HL-60/S4 treated with retinoic acid at 250 ng/mL for 4 days and 3 days (cell line): ENCODE data around the gene IGSF3.

Experiments
- in situ Hi-C: fragments of 300-500 bp; cut with MboI; formaldehyde crosslinking; loops from 2 replicates; pipeline ENCODE4 v1.7.0; 2022; ENCODE audit warnings: low sequenced_read_pairs

IGSF3 gene

GRCh38 chr1:116533429-116533820, 134.1 kb downstream of the IGSF3 start:
- in situ Hi-C loops, result no loop called here

GRCh38 chr1:116532671-116533428, 134.7 kb downstream of the IGSF3 start:
- in situ Hi-C loops, result no loop called here

GRCh38 chr1:116531917-116532316, 135.6 kb downstream of the IGSF3 start:
- in situ Hi-C loops, result no loop called here

GRCh38 chr1:116529681-116530080, 137.9 kb downstream of the IGSF3 start:
- in situ Hi-C loops, result no loop called here

- in situ Hi-C loops, result no loop called here
These were observed 138.3 kb downstream of the IGSF3 start for GRCh38 chr1:116529199-116529631.

GRCh38 chr1:116528329-116529083, 139.0 kb downstream of the IGSF3 start:
- in situ Hi-C loops, result no loop called here

GRCh38 chr1:116525440-116525839, 142.1 kb downstream of the IGSF3 start:
- in situ Hi-C loops, result no loop called here
